KBM-7 (cell line): ENCODE data around the gene FGFBP2.
"Not testable (repeated sequence)": the region's sequence is repeated elsewhere in the genome, so short reads cannot be mapped to it uniquely, and the experiment has no call there.

Experiments used
- DNase-seq: peaks from one replicate; pipeline ENCODE4 v3.0.0-alpha.2; 2015
- in situ Hi-C: fragments of 300-500 bp; cut with MboI; formaldehyde crosslinking; loops from 2 replicates; pipeline ENCODE4 v1.14.3; 2020; ENCODE audit warnings: low sequenced_read_pairs, low pct_unique_long_range_greater_than_20kb, mixed read lengths

The FGFBP2 gene

GRCh38 chr4:15935504-15936402 lies 27.2 kb downstream of the FGFBP2 start:
- in situ Hi-C loops, result no loop called here
- no peak for DNase-seq

- in situ Hi-C loops, result no loop called here
These were observed 28.7 kb downstream of the FGFBP2 start for GRCh38 chr4:15934259-15934658.

GRCh38 chr4:15931451-15932210 lies 31.3 kb downstream of the FGFBP2 start:
- no peak for DNase-seq
- in situ Hi-C loops, result no loop called here

More at GRCh38 chr4:15934259-15934658, 28.7 kb downstream of the FGFBP2 start:
- no peak for DNase-seq

GRCh38 chr4:15930314-15930713 lies 32.7 kb downstream of the FGFBP2 start:
- no peak for DNase-seq
- in situ Hi-C loops, result no loop called here

- DNase-seq, result no peak
- in situ Hi-C loops, result no loop called here
These were observed 33.4 kb downstream of the FGFBP2 start for GRCh38 chr4:15929540-15929939.

GRCh38 chr4:15928883-15929282 lies 34.1 kb downstream of the FGFBP2 start:
- in situ Hi-C loops, result no loop called here
- no peak for DNase-seq

- in situ Hi-C loops, result no loop called here
- DNase-seq, result no peak
These were observed 36.5 kb downstream of the FGFBP2 start for GRCh38 chr4:15926486-15926885.

- in situ Hi-C loops, result no loop called here
- no peak for DNase-seq
These were observed 37.1 kb downstream of the FGFBP2 start for GRCh38 chr4:15925830-15926229.

GRCh38 chr4:15921592-15921932 lies 41.4 kb downstream of the FGFBP2 start:
- in situ Hi-C loops, result no loop called here
- no peak for DNase-seq

GRCh38 chr4:15920723-15921591 lies 42.0 kb downstream of the FGFBP2 start:
- no peak for DNase-seq
- in situ Hi-C loops, result no loop called here

GRCh38 chr4:15918484-15919129 lies 44.4 kb downstream of the FGFBP2 start:
- no peak for DNase-seq
- in situ Hi-C loops, result no loop called here

- DNase-seq, result no peak
- in situ Hi-C loops, result no loop called here
These were observed 45.7 kb downstream of the FGFBP2 start for GRCh38 chr4:15917297-15917696.

- in situ Hi-C loops, DNase-seq: not testable (repeated sequence)
These were observed 46.6 kb downstream of the FGFBP2 start for GRCh38 chr4:15916358-15916757.

GRCh38 chr4:15914736-15915135 lies 48.2 kb downstream of the FGFBP2 start:
- no peak for DNase-seq
- in situ Hi-C loops, result no loop called here

- no peak for DNase-seq
These were observed 48.7 kb downstream of the FGFBP2 start for GRCh38 chr4:15914291-15914690.

GRCh38 chr4:15913631-15913970 lies 49.4 kb downstream of the FGFBP2 start:
- in situ Hi-C loops, result no loop called here
- no peak for DNase-seq

More at GRCh38 chr4:15914291-15914690, 48.7 kb downstream of the FGFBP2 start:
- in situ Hi-C loops, result no loop called here

GRCh38 chr4:15912961-15913630 lies 49.9 kb downstream of the FGFBP2 start:
- in situ Hi-C loops, result no loop called here
- DNase-seq, result no peak

GRCh38 chr4:15912236-15912635 lies 50.7 kb downstream of the FGFBP2 start:
- DNase-seq, result no peak
- in situ Hi-C loops, result no loop called here
